ENCODE results near the gene NCAPG2. TPM values are rescaled to one million over a fixed set of nuclear protein-coding genes. Genes with fewer than 3 reads are reported as not detected.
A peak's percentile ranks its signal among the peaks of the same experiment; 100 is the strongest.

The NCAPG2 gene
- total RNA-seq, 1 donor from 2014 or later = 15.5 TPM

- no peak for DNase-seq (ENCODE audit: low read depth)
Measured at GRCh38 chr7:158733775-158734494, 29.3 kb upstream of the NCAPG2 start.

GRCh38 chr7:158733220-158733519 lies 28.6 kb upstream of the NCAPG2 start:
- DNase-seq (ENCODE audit: low read depth) = no peak

DNA sequence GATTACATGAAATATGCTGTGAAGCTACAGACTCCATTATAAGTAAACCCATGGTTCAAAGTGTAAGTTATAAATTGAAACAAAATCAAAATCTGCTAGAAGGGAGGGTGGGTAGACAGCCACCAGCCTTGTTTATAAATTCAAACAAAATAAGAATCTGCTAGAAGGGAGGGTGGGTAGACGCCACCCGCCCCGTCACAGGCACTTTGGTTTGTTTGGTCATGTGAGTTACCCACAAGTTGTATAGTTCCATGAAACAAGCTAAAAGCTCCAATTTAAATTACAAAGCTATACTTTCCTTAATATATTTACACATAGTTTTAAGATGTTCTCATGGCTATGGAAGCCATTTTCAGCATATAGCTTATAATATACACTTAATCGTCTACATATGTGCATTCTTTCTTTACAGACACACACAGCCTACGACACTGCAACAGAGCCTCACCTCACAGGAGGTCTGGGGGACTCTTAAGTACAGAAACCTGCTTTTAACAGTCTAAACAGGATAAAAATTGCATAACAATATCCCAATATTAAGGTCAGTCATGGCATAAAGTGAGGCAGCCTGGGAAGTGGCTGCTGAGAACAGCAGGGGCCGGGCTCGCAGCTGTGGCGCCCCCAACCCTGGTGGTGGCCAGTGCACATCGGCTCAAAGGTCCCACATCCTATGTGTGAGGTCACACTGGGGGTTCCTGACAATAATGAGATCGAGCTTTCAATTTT lies 28.1 kb upstream of the NCAPG2 start:
- no peak for DNase-seq (ENCODE audit: low read depth)

- DNase-seq (ENCODE audit: low read depth) = no peak
Measured at GRCh38 chr7:158731761-158732160, 27.2 kb upstream of the NCAPG2 start.

DNA sequence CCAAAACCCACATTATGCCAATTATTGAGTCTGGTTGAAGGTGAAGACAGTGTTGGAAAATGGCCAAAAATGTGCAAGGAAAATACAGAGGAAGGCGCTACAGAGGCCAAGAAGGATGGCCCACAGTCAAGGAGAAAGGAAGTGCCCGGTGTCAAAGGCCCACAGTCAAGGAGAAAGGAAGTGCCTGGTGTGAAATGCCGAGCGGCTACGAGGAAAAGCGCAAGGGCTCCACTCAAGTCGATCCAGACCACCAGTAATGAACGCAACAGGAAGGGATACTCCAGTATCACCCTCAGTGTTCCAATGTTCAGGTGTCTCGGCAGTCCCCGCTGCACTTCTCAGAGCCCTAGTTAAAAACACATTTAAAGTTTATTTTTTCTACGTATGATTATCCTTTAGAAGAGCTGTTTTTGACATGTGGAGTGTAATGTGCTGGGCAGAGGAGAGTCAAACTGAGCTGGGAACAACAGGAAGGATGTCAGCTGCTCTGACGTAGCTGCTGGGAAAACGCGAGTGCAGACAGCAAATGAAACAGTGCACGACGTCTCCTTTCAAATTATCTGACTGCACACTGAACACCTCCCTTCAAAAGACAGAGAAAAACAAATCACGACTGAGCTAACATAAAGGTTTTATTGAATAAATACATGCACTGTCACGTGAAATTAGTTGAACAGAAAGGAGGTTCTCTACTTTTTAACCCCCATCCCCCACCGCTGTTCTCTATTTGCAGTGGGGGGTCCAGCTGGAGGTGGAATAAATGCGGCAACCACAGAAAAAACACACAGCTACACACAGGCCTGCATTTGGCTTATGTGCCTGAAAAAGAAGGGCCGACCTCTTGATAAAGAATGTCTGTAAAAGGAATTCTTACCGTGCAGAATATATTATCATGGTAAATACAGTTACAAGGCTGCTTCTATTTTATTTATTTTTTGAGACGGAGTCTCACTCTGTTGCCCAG lies 26.1 kb upstream of the NCAPG2 start:
- DNase-seq (ENCODE audit: low read depth) = no peak

GRCh38 chr7:158729646-158730382 lies 25.2 kb upstream of the NCAPG2 start:
- no peak for DNase-seq (ENCODE audit: low read depth)

GRCh38 chr7:158728911-158729645 lies 24.5 kb upstream of the NCAPG2 start:
- DNase-seq (ENCODE audit: low read depth) = no peak

GRCh38 chr7:158727690-158728089 lies 23.1 kb upstream of the NCAPG2 start:
- no peak for DNase-seq (ENCODE audit: low read depth)

- DNase-seq (ENCODE audit: low read depth) = peak; percentile 75
Measured at GRCh38 chr7:158726277-158726807, 21.7 kb upstream of the NCAPG2 start.

- DNase-seq (ENCODE audit: low read depth) = no peak
Measured at GRCh38 chr7:158725506-158725800, 20.8 kb upstream of the NCAPG2 start.

GRCh38 chr7:158724658-158725505 lies 20.3 kb upstream of the NCAPG2 start:
- no peak for DNase-seq (ENCODE audit: low read depth)

DNA sequence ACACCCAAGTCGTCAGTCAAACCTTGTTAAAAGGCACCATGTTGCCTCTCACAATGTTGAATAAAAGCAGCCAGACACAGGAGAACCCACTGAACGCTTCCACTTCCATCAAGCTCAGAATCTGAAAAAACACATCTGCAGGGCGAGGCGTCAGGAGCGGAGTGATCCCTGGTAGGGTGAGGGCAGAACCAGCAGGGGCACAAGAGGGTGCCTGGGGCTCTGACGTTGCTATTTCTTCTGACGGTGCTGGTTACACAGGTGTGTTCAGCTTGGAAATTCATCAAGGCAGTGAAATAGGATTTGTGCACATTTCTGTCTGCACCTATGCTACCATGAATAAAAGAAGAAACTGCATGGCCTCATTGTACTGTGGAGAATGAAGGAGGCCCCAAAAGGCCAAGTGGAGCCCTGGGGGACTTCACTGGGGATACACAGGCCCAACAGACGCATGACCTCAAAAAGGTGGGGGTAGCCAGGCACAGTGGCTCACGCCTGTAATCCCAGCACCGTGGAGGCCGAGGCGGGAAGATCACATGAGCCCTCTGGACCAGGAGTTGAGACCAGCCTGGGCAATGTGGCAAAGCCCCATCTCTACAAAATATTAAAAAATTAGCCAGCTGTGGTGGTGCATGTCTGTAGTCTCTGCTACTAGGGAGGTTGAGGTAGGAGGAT lies 19.2 kb upstream of the NCAPG2 start:
- DNase-seq (ENCODE audit: low read depth) = no peak

DNA sequence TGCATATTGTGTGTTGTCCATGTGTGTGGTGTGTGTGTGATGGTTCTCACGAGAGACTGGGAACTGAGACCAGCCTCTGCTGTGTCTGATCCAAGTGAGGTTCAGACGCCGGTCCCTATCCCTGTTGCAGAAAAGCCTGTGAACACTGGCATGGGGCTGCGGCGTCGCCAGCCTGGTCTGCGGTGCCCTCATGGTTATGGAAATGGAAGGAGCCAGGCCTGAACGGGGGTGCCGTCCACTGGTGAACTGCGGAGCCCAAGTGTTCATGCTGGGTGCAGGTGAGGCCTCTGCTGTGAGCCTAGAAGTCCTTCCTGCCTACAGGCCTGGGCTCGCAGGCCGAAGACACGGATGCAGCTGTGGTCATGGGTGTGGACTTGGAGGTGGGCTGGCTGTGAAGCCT lies 18.7 kb upstream of the NCAPG2 start:
- no peak for DNase-seq (ENCODE audit: low read depth)

DNA sequence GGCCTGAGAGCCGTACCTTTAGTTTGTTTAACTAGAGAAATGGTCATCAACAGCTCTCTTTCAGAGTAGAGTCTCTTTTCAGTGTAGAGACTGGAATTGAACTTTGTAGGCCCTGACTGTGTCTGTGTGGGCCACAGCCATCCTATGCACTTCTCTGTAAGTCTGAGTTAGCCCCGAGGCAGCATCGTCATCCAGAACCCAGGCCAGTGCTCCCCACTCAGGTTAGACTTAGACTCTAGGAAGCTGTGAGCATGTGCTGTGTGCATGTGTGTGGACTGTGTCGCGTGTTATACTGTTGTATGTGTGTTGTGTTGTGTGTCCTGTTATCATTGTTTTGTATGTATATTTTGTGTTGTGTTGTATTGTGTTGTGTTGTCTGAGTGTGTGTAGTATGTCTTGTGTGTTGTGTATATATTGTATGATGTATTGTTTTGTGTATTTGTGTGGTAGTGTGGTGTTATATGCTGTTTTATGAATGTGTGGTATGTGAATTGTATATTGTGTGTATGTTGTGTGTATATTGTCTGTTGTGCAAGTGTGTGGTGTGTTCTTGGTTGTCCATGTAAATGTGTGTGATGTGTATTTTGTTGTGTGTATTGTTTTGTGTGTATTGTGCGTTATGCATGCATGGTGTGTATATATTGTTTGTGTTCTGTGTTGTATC lies 18.1 kb upstream of the NCAPG2 start:
- no peak for DNase-seq (ENCODE audit: low read depth)

GRCh38 chr7:158720112-158720511 lies 15.5 kb upstream of the NCAPG2 start:
- DNase-seq (ENCODE audit: low read depth) = no peak

GRCh38 chr7:158716802-158717201 lies 12.2 kb upstream of the NCAPG2 start:
- DNase-seq (ENCODE audit: low read depth) = no peak

- DNase-seq (ENCODE audit: low read depth) = peak; percentile 99
Measured at GRCh38 chr7:158710651-158711102, 6.1 kb upstream of the NCAPG2 start.

GRCh38 chr7:158707610-158708009 lies 3.0 kb upstream of the NCAPG2 start:
- peak; percentile 34 for DNase-seq (ENCODE audit: low read depth)
